ENCODE data around the gene SPDEF.

The SPDEF gene

DNA sequence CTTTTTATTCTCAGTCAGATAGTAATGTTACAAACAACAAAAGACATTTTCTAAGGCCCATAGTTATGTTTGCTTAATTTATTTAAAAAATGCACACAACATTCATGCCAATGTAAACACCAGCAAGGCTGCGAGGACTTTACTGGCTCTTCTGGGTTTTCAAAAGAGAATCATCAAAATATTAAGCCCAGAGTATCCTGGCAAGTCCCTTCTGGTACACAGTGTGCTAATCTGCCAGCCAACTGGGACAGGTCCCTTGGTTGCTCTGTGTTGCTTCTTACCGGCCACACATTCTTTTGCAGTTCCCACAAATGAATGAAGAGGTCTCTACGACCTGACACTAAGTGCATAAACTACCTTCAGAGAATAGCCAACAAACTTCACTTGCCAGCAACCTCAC is 42.6 kb upstream of the SPDEF start:
- Histone ChIP-seq H3K27ac (ENCODE audit: low read depth, low read length, poor library complexity, severe bottlenecking) (no peak overlapping the region), H3K4me3 (ENCODE audit: low read depth, low read length, poor library complexity, severe bottlenecking) (no peak overlapping the region), H2AFZ (ENCODE audit: low read length) (no peak overlapping the region), H3K9me2 (ENCODE audit: low read depth, low read length) (no peaks in the 10 kb centered on the region), H3F3A (ENCODE audit: insufficient read depth, low read length) (no peaks in the 10 kb centered on the region), H3K4me2 (ENCODE audit: low read length) (no peak overlapping the region), H3K9me3 (ENCODE audit: low read length) (no peaks in the 10 kb centered on the region), H3K4me1 (ENCODE audit: insufficient read depth, low read length, severe bottlenecking) (peaks cover 18% of the 10 kb centered on the region), H3K36me3 (ENCODE audit: insufficient read depth, low read length) (peaks cover 16% of the 10 kb centered on the region), H3K27me3 (ENCODE audit: insufficient read depth, low read length) (no peaks in the 10 kb centered on the region), H4K20me1 (ENCODE audit: insufficient read depth, low read length) (no peaks in the 10 kb centered on the region), H3K79me2 (ENCODE audit: insufficient read depth, low read length) (peaks cover 7% of the 10 kb centered on the region; the same call in 1 of the 2 replicates), H3K9ac (ENCODE audit: low read length) (no peak overlapping the region)
- no peak for TF ChIP-seq EZH2 (IDR thresholded peaks at IDR 0.05; ENCODE audit: borderline replicate concordance, low read length)
- TF ChIP-seq, protein P1, sequence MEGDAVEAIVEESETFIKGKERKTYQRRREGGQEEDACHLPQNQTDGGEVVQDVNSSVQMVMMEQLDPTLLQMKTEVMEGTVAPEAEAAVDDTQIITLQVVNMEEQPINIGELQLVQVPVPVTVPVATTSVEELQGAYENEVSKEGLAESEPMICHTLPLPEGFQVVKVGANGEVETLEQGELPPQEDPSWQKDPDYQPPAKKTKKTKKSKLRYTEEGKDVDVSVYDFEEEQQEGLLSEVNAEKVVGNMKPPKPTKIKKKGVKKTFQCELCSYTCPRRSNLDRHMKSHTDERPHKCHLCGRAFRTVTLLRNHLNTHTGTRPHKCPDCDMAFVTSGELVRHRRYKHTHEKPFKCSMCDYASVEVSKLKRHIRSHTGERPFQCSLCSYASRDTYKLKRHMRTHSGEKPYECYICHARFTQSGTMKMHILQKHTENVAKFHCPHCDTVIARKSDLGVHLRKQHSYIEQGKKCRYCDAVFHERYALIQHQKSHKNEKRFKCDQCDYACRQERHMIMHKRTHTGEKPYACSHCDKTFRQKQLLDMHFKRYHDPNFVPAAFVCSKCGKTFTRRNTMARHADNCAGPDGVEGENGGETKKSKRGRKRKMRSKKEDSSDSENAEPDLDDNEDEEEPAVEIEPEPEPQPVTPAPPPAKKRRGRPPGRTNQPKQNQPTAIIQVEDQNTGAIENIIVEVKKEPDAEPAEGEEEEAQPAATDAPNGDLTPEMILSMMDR (IDR thresholded peaks at IDR 0.05; ENCODE audit: low read length) = no peak

DNA sequence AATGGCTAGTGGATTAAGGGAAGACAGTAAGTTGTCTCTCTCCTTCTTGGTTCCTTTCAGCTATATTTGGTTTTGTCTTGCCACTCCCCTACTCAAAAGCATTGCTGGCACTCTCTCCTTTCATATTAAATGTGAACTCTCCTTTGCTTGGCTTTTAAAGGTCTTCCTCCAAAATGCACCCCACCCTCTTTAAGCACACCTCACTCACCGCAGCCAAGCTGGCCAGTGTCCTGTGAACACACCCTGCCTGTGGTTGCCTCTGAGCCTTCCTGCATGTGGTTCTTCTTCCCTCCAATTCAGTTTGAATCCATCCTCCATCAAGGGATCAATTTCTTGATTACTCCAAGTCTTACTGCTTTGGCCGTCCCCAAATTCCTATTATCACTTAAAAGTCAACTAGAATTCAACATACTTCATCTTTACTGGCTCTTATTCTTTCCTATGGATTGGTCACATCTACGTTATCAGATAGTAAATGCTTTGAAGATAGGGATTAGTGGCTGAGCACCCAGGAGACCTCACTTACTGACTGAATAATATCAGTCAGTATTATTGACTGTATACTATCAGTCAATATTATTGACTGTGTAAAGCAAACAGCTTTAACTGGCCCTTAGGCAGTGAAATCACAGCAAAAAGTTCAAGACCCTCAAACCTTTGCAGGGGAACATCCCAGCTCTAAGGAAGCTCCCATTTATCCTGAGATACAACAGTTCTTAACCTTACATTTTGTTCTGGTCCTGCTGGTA is 41.6 kb upstream of the SPDEF start:
- Histone ChIP-seq H3K27me3 (ENCODE audit: insufficient read depth, low read length) (no peaks in the 10 kb centered on the region), H3K79me2 (ENCODE audit: insufficient read depth, low read length) (peaks cover 7% of the 10 kb centered on the region; the same call in 1 of the 2 replicates), H3K4me2 (ENCODE audit: low read length) (no peak overlapping the region), H4K20me1 (ENCODE audit: insufficient read depth, low read length) (no peaks in the 10 kb centered on the region), H3K36me3 (ENCODE audit: insufficient read depth, low read length) (peaks cover 15% of the 10 kb centered on the region), H3K27ac (ENCODE audit: low read depth, low read length, poor library complexity, severe bottlenecking) (no peak overlapping the region), H3K9me2 (ENCODE audit: low read depth, low read length) (no peaks in the 10 kb centered on the region), H3K9me3 (ENCODE audit: low read length) (no peaks in the 10 kb centered on the region), H3F3A (ENCODE audit: insufficient read depth, low read length) (no peaks in the 10 kb centered on the region), H3K4me1 (ENCODE audit: insufficient read depth, low read length, severe bottlenecking) (peaks cover 19% of the 10 kb centered on the region), H3K9ac (ENCODE audit: low read length) (no peak overlapping the region), H3K4me3 (ENCODE audit: low read depth, low read length, poor library complexity, severe bottlenecking) (no peak overlapping the region), H2AFZ (ENCODE audit: low read length) (no peak overlapping the region)
- TF ChIP-seq EZH2 (IDR thresholded peaks at IDR 0.05; ENCODE audit: borderline replicate concordance, low read length) = no peak
- TF ChIP-seq, protein P1 (IDR thresholded peaks at IDR 0.05; ENCODE audit: low read length) = no peak

DNA sequence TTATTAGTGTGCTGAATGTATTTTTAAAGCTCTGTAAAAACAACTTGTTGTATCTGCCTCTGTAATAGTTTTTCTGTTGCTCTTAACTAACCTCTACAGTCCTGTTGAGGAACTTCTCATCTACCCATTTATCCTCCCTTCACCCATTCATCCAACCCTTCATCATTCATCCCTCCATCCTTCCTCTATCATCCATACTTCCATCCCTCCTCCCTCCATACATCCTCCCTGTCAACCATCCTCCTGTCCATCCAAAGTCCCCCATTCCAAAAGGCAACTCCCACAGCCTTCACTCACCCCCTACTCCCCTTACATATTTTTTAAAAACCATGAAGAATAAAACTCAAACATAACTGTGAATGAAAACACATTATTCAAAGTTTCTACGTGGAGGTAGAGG is 40.7 kb upstream of the SPDEF start:
- Histone ChIP-seq H3K27ac (ENCODE audit: low read depth, low read length, poor library complexity, severe bottlenecking) (no peak overlapping the region), H3K4me3 (ENCODE audit: low read depth, low read length, poor library complexity, severe bottlenecking) (no peak overlapping the region), H3F3A (ENCODE audit: insufficient read depth, low read length) (no peaks in the 10 kb centered on the region), H2AFZ (ENCODE audit: low read length) (no peak overlapping the region), H3K4me2 (ENCODE audit: low read length) (no peak overlapping the region; the same call in 1 of the 2 replicates), H3K9ac (ENCODE audit: low read length) (no peak overlapping the region), H3K9me2 (ENCODE audit: low read depth, low read length) (no peaks in the 10 kb centered on the region), H4K20me1 (ENCODE audit: insufficient read depth, low read length) (no peaks in the 10 kb centered on the region), H3K9me3 (ENCODE audit: low read length) (no peaks in the 10 kb centered on the region), H3K4me1 (ENCODE audit: insufficient read depth, low read length, severe bottlenecking) (peaks cover 28% of the 10 kb centered on the region), H3K79me2 (ENCODE audit: insufficient read depth, low read length) (peaks cover 9% of the 10 kb centered on the region; the same call in 1 of the 2 replicates), H3K36me3 (ENCODE audit: insufficient read depth, low read length) (peaks cover 10% of the 10 kb centered on the region), H3K27me3 (ENCODE audit: insufficient read depth, low read length) (no peaks in the 10 kb centered on the region)
- no peak for TF ChIP-seq EZH2 (IDR thresholded peaks at IDR 0.05; ENCODE audit: borderline replicate concordance, low read length)
- TF ChIP-seq, protein P1 (IDR thresholded peaks at IDR 0.05; ENCODE audit: low read length) = no peak
